HG02763 (cell line): ENCODE results near the gene SH3BGRL3.

Experiments
- ATAC-seq: cut with Tn5 transposase; IDR thresholded peaks from one replicate; pipeline ENCODE4 v1.9.1; 2021; ENCODE audit warnings: mild to moderate bottlenecking, moderate library complexity; ENCODE audit not compliant: unreplicated experiment

SH3BGRL3 gene

DNA sequence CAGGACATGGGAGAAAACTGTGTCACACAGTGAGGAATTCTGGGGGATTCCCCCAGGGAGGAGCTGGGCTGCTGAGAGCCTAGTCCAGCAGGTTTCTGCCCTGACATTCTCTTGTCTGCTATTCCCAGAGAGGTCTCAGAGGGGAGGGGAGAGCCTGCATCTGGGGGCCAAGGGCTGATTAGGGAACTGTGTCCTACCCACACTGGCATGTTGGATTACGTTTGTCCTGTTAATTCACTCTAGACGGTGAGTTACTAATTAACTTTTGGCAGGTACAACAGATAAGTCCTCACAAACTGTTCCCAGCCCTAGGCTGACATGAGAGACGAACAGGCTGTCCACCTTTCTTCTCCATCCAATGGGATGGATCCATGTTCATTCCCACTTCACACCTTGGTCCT lies 2.6 kb upstream of the SH3BGRL3 start:
- no peak for ATAC-seq

DNA sequence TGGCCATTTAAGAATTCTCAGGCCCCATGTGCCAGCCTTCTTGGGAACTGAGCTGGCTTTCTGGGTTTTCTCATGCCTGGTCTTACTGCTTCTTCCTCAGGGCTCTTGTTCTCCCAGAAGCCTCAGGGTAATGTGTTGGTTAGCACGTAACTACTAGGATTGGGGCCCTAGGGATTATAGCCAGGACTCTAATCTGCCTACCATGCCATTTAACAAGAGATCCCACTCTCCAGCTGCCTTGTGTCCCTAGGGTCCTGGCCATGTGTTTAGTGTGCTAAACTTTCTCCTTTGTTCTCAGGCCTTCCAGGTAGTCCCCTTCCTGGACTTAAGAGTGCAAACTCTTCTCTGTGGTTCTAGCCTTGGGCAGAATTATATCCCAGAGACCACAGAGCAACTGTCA lies 2.2 kb upstream of the SH3BGRL3 start:
- ATAC-seq, result no peak

DNA sequence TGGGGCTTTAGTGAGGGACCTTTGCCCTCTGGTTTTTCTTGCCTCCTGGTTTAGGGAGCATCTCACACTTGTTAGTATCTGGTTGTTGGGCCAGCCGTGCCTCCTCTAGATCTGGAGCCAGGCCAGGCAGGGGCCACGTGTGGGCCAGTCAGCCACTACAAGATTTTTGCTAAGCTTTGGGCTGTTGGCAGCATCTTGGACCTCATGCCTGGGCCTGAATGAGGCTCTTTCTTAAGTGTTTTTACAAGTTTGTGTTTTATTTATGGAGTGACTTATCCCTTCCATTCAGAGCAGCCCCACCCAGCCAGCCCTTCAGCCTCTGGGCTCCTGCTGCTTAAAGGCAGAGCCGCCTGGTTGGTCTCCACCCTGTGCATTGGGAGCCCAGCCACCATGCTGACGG lies 1.6 kb upstream of the SH3BGRL3 start:
- no peak for ATAC-seq

DNA sequence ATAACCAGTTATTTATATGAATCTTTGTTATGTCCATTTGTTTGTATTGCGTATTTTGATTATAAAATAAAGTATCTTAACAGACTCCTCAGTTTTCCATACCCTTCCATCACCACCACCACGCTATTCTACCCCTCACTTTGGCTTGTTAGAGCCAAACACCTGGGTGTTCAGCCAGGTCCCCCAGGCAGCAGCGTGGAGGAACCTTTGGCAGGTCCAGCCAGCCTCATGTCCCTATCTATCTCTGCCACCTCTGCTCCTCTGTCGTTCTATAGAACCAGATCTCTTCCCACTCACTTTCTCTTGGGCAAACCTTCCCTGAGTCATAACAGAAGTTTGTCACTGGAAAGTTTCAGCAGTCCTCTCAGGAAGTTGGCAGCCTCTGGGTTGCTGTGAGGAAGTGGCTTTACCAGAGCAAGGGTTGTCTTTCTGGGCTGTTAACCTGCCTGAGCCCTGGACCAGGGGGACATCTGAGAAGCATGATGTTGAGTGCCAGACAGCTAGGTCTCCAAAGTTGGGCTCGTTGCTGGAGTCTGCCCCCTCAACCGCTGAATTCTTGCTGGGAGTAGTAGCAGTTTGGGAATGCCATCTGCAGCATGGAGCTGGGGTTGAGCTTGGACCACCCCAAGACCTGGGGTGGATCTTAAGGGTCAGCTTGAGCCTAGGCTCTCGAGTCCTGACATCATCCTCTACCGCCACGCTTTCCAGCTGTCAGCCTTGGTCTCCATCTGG lies 996 bp upstream of the SH3BGRL3 start:
- no peak for ATAC-seq

DNA sequence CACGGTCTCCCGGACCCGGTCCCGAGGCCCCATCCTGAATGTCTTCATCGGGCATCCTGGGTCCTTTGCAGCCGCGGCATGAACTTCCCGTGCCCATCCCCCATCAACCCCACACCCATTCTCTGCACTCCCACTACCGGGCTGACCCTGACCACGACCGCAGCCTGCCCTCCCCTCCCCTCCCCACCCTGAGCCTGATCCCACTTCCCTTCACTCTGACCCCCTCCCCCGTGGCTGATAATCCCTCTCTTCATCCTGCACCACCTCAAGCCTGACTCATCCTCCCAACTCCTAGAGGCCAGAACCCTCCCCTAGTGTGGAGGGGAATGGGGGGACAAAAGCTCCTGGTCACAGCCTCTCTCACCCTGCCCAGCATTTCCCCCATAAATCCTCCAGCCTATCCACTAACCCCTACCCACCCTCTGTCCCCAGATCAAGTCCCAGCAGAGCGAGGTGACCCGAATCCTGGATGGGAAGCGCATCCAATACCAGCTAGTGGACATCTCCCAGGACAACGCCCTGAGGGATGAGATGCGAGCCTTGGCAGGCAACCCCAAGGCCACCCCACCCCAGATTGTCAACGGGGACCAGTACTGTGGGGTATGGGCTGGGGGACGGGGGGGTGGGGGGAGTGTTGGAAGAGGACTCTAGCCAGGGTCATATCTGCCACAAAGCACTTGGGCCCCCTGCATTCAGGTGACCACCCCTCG lies 602 bp downstream of the SH3BGRL3 start:
- no peak for ATAC-seq

DNA sequence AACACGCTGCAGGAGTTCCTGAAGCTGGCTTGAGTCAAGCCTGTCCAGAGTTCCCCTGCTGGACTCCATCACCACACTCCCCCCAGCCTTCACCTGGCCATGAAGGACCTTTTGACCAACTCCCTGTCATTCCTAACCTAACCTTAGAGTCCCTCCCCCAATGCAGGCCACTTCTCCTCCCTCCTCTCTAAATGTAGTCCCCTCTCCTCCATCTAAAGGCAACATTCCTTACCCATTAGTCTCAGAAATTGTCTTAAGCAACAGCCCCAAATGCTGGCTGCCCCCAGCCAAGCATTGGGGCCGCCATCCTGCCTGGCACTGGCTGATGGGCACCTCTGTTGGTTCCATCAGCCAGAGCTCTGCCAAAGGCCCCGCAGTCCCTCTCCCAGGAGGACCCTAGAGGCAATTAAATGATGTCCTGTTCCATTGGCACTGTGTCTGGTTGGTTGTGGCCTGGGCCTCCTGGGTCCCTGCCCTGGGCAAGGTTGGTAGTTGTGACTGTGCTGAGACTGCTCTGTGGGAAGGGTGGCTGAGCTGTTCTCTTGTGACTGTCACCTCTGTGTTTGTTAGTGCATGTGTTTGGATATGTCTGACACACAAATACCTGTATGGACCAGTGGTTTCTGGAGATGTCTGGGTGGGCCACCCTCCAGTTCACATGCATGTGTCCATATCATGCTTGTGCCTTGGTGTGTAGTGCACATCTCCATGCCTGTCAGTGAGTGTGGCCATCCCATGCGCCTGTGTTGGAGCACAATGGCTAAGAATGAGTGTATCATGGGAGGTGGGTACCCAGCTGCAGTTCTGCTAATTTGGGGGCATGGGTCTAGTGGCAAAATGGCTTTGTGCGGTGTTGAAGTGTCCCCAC lies 1.4 kb downstream of the SH3BGRL3 start:
- ATAC-seq, result no peak

DNA sequence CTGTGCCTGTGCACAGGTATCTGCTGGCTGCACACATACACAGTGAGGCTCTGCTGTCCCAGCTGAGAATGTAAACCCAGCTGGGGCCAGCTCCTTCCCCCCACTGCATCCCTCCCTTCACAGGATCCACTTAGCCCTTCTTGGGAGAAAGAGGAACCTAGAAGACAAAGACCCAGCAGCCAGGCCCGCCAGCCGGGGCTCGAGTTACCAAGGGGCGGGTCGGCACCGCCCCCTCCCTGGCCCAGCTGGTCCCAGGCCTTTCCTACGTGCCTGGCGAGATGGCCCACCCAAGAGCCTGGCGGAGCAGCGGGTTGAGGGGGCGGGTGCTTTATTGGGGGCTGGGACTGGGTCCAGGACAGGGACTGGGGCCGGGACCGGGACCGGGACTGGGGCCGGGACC lies 2.1 kb downstream of the SH3BGRL3 start:
- no peak for ATAC-seq

DNA sequence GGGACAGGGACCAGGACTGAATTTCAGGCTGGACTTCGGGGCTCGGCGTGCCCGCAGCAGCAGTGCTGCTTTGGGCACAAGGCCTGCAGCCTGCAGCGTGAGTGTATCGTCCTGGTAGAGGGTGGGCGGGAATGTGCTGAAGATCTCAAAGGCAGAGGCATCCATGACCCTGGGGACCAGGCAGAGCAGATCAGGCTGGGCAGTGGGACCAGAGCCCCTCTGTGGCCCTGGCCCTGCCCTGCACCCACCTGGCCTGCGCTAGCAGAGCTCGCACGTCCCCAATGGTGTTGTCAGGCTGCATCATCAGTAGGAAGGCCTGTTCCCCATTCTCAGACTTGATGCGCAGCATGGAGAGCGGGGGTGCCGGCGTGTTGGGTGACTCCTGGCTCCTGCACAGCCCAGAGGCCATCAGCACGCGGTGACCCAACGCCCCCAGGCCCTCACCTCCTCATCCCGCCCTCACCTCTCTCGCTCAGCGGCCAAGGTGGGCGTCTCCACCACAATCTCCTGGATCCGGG lies 2.6 kb downstream of the SH3BGRL3 start:
- ATAC-seq, result no peak

DNA sequence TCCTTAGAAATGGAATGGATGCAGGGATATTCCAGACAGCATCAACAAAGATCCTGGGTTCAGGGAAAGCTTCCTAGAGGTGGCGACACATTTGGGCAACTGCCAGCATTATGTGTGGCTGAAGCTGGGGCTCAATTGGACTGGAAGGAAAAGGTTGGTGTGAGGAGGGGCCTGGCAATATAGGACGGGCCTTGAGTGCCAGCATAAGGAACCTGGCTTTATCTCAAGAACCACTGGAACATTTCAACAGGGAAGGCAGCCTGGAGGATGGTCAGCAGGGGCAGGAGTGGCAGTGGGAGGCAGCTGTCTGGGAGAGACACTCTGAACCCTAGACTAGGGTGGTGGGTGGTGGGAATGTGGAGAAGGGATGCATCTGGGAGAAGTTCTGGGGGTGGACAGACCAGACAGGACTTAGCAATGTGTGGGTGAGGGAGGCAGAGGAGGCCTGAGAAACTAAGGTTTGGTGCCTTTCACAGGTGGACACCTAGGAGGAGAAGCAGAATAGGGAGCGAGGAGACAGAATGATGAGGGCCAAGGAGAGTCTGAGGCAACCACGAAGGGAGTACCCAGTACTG lies 3.5 kb downstream of the SH3BGRL3 start:
- no peak for ATAC-seq

DNA sequence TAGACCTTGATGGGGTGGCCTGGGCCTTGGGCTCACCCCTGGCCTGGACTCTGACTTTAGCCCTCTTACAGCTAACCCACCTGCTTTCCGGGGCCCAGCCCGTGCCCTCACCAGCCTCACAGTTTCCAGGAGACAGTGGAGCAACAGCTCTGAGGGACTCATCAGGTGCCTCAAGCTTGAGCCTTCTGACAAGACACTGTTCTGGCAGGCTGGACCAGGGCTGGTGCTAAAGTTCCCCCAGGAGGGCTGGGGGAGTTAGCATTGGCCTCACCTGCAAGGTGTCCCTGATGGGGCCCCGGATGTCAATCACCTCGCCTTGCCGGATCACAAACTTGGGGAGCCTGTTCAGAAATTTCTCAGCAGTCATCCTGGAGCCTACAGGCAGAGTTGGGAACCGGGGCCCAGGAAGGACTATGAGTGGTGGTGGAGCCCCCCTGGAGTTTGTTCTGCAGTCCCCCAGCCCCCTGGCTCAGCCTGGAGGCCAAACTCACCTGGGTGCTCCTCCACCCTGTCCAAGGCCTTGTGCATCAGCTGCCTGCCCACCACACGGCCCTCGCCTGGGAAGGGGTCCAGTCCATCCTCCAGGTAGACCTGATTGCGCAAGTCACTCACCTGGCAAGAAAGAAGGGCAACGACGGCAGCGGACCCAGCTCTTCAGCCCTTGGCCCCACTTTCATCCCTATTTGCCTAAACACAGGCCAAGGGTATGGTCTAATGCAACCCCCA lies 4.1 kb downstream of the SH3BGRL3 start:
- ATAC-seq, result no peak

DNA sequence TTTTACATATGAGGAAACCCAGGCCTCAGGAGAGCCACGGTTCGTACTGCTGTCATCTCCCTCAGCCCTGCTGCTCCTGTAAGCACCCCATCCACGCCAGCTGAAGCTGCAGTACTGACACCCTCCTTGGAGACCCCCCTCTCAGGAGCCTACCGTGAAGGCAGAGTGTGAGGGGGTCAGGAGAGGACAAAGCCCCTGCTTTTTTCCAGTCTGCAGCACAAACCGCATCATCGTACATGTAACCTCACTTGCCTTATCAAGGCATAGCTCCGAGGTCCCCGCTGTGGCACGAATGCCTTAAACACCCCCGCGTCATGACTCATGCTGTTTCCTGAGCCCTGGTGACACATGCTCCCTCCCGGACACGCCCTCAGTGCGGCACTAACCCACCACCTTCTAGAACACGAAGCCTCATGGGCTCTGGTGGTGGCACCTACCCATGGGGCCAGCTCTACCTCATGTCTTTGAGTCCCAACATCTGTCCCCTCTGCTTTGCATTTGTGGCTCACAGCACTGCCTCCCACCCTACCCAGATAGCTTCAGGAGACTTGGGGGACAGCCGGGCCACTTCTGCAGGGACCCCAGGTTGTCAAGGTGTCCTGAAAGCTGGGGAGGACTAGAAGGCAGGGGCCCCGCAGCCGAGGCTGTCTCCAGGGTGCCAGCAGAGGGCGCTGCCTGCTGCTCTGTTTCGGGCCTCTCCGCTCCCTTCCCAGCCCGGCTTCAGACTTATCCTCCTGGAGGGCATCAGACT lies 4.9 kb downstream of the SH3BGRL3 start:
- no peak for ATAC-seq

DNA sequence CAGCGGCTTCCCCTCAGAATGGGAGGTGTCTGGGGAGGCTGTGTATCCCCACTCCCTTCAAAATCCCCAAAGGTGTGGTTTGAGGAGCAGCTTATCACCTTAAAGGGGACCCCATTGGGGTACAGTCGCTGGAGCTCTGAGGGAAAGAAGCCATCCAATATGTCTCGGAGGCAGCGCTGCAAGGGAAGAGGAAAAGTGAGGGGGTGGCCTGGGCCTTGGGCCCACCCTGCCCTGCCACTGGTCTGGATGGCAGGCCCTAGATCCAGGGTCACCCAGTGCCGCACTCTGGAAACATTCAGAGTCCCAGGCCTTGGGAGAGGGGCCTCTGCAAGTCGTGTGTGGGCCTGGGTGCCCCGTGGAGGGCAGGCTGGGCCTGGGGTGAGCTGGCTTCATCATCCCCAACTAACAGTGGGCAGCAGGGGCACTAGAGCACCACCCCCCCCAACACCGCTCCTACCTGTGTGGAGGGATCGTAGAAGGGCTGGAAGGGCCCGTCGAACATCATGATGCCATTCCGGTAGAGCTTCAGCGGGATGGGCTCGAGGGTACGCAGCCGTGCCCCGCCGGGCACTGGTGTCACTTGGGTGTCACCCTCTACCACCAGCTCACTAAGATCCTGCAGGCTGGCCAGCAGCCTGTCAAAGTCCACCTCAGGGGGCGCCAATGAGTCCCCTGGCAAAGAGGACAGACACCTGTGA lies 5.6 kb downstream of the SH3BGRL3 start:
- no peak for ATAC-seq

DNA sequence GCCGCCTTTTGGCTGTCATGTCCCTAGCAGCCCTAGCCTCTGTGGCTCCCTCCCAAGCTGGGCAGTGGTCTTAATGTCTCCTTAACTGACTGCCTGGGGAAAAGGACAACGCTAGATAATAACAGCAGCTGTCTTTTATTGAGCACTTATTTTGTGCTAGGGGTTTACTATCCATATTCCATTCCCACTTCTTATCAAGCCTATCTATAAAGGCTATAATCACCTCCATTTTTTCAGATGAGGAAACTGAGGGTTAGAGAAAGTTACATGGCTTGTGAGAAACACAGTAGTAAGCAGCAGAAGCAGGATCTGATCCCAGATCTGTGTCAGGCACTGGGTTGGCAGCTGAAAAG lies 6.2 kb downstream of the SH3BGRL3 start:
- ATAC-seq, result no peak

DNA sequence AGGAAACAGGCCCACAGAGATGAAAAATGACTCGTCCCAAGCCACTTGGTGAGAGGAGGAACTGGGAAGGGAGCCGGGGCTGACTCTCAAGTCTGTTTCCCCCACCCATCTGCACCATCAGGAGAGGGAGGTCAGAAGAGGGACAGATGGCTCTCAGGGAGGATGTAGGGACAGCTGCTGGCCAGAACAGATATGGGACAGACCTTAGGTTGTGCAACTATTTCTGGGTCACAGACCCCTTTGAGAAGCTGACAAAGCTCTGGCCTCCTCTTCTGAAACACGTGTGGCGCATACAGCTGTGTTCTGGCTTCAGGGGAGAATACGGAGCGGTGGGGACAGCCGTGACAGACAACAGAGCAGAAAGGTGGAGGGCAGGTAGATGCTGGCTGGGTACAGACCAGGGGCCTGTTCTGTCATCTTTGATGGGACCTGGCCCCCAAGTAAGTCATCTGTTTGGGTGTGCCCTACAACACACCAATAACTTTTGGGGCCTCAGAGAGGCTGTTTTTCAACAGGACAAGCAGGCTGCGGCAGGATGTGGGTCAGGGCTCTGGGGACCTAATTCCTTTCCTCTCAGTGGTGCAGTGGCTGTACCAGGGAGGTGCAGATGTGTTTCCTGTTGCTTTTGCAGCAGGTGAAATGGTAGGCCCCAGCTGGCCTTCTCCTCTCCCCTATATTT lies 7.3 kb downstream of the SH3BGRL3 start:
- peak; percentile 33 for ATAC-seq

DNA sequence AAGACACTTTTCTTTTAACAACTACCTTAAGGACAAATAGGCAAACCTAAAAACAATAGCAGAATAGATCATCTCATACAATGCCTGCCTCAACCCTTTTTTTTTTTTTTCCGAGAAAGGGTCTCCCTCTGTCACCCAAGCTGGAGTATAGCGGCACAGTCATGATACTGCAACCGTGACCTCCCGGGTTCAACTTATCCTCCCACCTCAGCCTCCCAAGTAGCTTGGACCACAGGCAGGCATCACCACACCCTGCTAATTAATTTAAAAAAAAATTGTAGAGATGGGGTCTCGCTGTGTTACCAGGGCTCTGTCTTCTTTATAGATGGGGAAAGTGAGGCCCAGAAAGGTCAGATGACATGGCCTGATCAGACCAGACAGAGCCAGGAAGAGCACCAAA lies 7.9 kb downstream of the SH3BGRL3 start:
- ATAC-seq, result no peak

DNA sequence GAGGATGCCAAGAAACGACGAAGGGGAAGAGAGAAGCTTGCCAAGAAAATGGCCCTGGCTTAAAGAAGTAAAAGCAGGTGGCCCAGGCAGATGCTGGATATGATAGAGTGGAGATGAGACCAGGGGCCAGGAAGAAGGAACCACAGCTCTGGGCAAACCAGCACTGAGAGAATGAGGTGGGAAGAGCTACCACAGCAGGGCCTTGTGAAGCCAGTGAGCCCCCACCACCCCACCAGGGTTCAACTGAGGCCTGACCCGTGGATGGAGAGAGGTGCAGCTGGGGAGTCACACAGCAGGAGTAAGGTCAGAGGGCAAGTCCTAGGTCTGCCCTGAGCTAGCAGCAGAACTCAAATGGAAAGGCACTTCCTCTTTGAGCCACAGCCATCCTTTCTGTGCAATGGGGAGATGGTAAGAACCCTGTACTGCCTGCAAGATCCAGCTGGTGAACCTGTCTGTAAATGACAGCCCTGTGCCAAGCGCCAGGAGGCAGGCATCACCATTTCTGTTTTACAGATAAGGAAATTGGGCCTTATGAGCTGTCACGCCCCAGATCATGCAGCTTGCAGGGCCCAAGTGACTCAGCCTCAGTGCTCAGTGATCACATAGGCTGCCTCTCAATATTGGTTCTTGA lies 8.5 kb downstream of the SH3BGRL3 start:
- no peak for ATAC-seq

DNA sequence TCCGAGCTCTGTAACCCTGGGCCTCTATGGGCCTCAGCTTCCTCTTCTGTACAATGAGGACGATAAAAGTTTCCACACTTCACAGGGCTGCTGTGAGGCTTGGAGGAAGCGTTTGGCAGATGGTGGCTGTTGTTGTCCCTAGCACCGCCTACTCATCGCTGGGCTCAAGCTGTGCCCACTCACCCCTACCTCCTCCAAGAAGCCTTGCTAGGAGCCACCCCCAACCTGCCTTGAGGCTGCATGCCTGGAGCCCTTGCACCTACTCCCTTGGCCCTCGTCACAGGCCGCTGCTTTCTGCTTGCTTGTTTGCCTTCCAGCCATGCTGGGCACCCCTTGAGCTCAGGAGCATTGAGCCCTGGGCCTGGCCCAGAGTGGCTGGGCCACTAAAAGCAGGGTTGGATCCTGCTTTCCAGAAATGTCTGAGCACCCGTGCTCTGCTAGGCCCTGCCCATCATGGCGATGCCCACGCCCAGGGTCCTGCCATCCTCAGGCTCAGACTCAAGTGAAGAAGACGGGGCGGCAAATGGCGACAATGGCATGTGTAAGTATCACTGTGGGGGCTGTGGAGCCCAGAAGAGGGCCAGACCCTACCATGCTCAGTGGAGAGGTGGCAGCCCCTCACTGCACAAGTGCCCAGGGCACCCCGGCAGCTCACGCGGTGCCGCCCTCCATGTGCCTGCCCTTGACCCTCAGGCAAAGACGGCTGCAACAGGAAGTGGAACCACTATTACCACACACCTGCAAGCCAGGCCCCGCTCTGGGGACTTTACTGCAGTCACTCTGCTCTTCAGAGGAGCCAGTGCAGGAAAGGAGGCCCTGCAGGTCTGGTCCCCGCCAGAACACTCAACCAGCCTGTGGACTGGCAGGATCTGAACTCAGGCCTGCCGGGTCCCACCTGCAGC lies 9.5 kb downstream of the SH3BGRL3 start:
- ATAC-seq, result peak; percentile 33
